GM19193 (cell line): ENCODE data around the gene CHD6.

Source experiments
- POLR2A ChIP-seq: IDR thresholded peaks from 4 replicates; pipeline ENCODE4 v1.6.1; 2011; ENCODE audit not compliant: insufficient read depth, insufficient read length; ENCODE audit errors: extremely low read depth

The CHD6 gene

GRCh38 chr20:41357424-41358163 is 260.6 kb downstream of the CHD6 start:
- TF ChIP-seq POLR2A, result no peak

GRCh38 chr20:41356951-41357350 is 261.2 kb downstream of the CHD6 start:
- no peak for TF ChIP-seq POLR2A

- TF ChIP-seq POLR2A, result no peak
Measured at GRCh38 chr20:41355598-41356203, 262.5 kb downstream of the CHD6 start.

- TF ChIP-seq POLR2A, result no peak
Measured at GRCh38 chr20:41355192-41355591, 263.0 kb downstream of the CHD6 start.

GRCh38 chr20:41353530-41353929 is 264.6 kb downstream of the CHD6 start:
- TF ChIP-seq POLR2A, result no peak

- TF ChIP-seq POLR2A, result no peak
Measured at GRCh38 chr20:41352666-41353065, 265.5 kb downstream of the CHD6 start.

GRCh38 chr20:41352106-41352505 is 266.1 kb downstream of the CHD6 start:
- no peak for TF ChIP-seq POLR2A
